K562 (cell line): ENCODE measurements around the gene TULP4.

Source experiments
- ATF6 ChIP-seq: sonication (generic); formaldehyde crosslinking; IDR thresholded peaks from 2 replicates; pipeline ENCODE4 v1.4.0; 2020; ENCODE audit warnings: mild to moderate bottlenecking, missing genetic modification reagents
- BCLAF1 ChIP-seq, 2 experiments: fragments of 450-650 bp in 1 of 2; IDR thresholded peaks; 2 replicates each; pipeline ENCODE4 v1.6.1; 2011 to 2017; ENCODE audit warnings: low read depth in 2 of 2, antibody characterized with exemption in 1 of 2, borderline replicate concordance in 1 of 2, low read length in 1 of 2, mild to moderate bottlenecking in 1 of 2, mixed read lengths in 1 of 2; ENCODE audit not compliant: control insufficient read depth in 1 of 2
- CTCF ChIP-seq, 3 experiments: IDR thresholded peaks in 2 of 3; conservative IDR thresholded peaks in 1 of 3; 2 replicates each; pipeline ENCODE4 v1.5.1; 2011 to 2012; ENCODE audit warnings: low read length in 3 of 3, mild to moderate bottlenecking in 3 of 3, control low read depth in 2 of 3, improper control_type of control experiment in 1 of 3, inconsistent platforms in 1 of 3, low read depth in 1 of 3, mixed read lengths in 1 of 3, moderate library complexity in 1 of 3; ENCODE audit not compliant: insufficient read depth in 2 of 3
- CTCFL ChIP-seq: IDR thresholded peaks from 2 replicates; pipeline ENCODE4 v1.6.1; 2011; ENCODE audit warnings: borderline replicate concordance, low read depth, mild to moderate bottlenecking, moderate library complexity, low read length; ENCODE audit not compliant: insufficient read depth, poor library complexity, severe bottlenecking
- E2F8 ChIP-seq: fragments of 450-650 bp; IDR thresholded peaks from 2 replicates; pipeline ENCODE4 v1.7.1; 2018; ENCODE audit warnings: mild to moderate bottlenecking, low read depth; ENCODE audit not compliant: partially characterized antibody
- GABPB1 ChIP-seq: sonication (generic); formaldehyde crosslinking; IDR thresholded peaks from 2 replicates; pipeline ENCODE4 v1.8.0; 2022; ENCODE audit warnings: mild to moderate bottlenecking, missing genetic modification reagents
- HDGF ChIP-seq: fragments of 450-650 bp; IDR thresholded peaks from 2 replicates; pipeline ENCODE4 v1.6.1; 2016
- HNRNPUL1 ChIP-seq: fragments of 200-400 bp; formaldehyde crosslinking; IDR thresholded peaks from 2 replicates; pipeline ENCODE4 v1.6.1; 2017; ENCODE audit warnings: low read length
- KDM1A ChIP-seq, 2 experiments: fragments of 450-650 bp; IDR thresholded peaks; 2 replicates each; pipeline ENCODE4 v1.6.1; 2016; ENCODE audit warnings: mild to moderate bottlenecking in 2 of 2
- NRF1 ChIP-seq, 2 experiments: fragments of 450-650 bp; IDR thresholded peaks in 1 of 2; conservative IDR thresholded peaks in 1 of 2; 2 replicates each; pipeline ENCODE4 v1.6.1; 2014; ENCODE audit warnings: mild to moderate bottlenecking in 2 of 2
- RB1 ChIP-seq: fragments of 450-650 bp; IDR thresholded peaks from 2 replicates; pipeline ENCODE4 v1.6.1; 2017; ENCODE audit warnings: low read depth, mild to moderate bottlenecking
- TRIM28 ChIP-seq: fragments of 450-650 bp; IDR thresholded peaks from 2 replicates; pipeline ENCODE4 v1.6.1; 2017
- ZNF3 ChIP-seq: fragments of 250-450 bp; sonication (Bioruptor Pico); IDR thresholded peaks from 2 replicates; pipeline ENCODE4 v1.5.0; 2021; ENCODE audit warnings: mild to moderate bottlenecking, moderate library complexity

- TF ChIP-seq HNRNPUL1 (no peak), E2F8 (no peak), BCLAF1 (IDR thresholded peaks at IDR 0.05; ENCODE audit: borderline replicate concordance in 1 of 2, control insufficient read depth in 1 of 2, low read depth in 2 of 2, low read length in 1 of 2) (no peak), CTCF (IDR thresholded peaks at IDR 0.05 in 2 of 3, conservative IDR thresholded peaks at IDR 0.05 in 1 of 3; ENCODE audit: insufficient read depth in 2 of 3, low read depth in 1 of 3, low read length in 3 of 3) (no peak), GABPB1 (CRISPR knock-in tag) (no peak), ZNF3 (CRISPR knock-in tag) (no peak), ATF6 (CRISPR knock-in tag) (no peak), RB1 (no peak), KDM1A (IDR thresholded peaks at IDR 0.05) (no peak), HDGF (no peak), CTCFL (no peak), TRIM28 (no peak), NRF1 (conservative IDR thresholded peaks at IDR 0.05 in 1 of 2, IDR thresholded peaks at IDR 0.05 in 1 of 2) (no peak)
Measured at GRCh38 chr6:158528826-158529225, 216.6 kb downstream of the TULP4 start.
